DND-41 (cell line): ENCODE measurements around the gene PRR15L.

ENCODE experiments used
- ATAC-seq: fragments of 200-7000 bp; cut with Tn5 transposase; 3 replicates; pipeline ENCODE4 v1.9.1; 2021; ENCODE audit warnings: low read depth; ENCODE audit not compliant: insufficient read depth
- DNase-seq: peaks from one replicate; pipeline ENCODE4 v3.0.0-alpha.2; 2020
- H2AFZ ChIP-seq: 2 replicates; pipeline ENCODE4 v1.6.0; 2012; ENCODE audit warnings: low read depth, low read length
- H3K27ac ChIP-seq: 2 replicates; pipeline ENCODE4 v1.5.1; 2012; ENCODE audit warnings: low read length, inconsistent platforms
- H3K27me3 ChIP-seq: fragments of 200-600 bp; sonication (generic); 2 replicates; pipeline ENCODE4 v1.6.0; 2012; ENCODE audit warnings: low read length, mild to moderate bottlenecking, inconsistent platforms; ENCODE audit not compliant: insufficient read depth, poor library complexity
- H3K36me3 ChIP-seq: 2 replicates; pipeline ENCODE4 v1.5.1; 2012; ENCODE audit warnings: low read length, inconsistent platforms; ENCODE audit not compliant: insufficient read depth
- H3K4me1 ChIP-seq: 2 replicates; pipeline ENCODE4 v1.5.1; 2012; ENCODE audit warnings: mild to moderate bottlenecking, low read length; ENCODE audit not compliant: insufficient read depth
- H3K4me2 ChIP-seq: 2 replicates; pipeline ENCODE4 v1.6.0; 2012; ENCODE audit warnings: mild to moderate bottlenecking, moderate library complexity, low read length, inconsistent platforms; ENCODE audit not compliant: insufficient read depth
- H3K4me3 ChIP-seq, 2 experiments: fragments of 200-600 bp in 1 of 2; shearing (Covaris generic) in 1 of 2; 2 replicates each; pipeline ENCODE4 v1.5.1; 2012 to 2016; ENCODE audit warnings: inconsistent platforms in 2 of 2, low read length in 2 of 2, mild to moderate bottlenecking in 2 of 2, low read depth in 1 of 2, moderate library complexity in 1 of 2
- H3K79me2 ChIP-seq: 2 replicates; pipeline ENCODE4 v1.6.0; 2012; ENCODE audit warnings: low read length, inconsistent platforms; ENCODE audit not compliant: insufficient read depth
- H3K9ac ChIP-seq: 2 replicates; pipeline ENCODE4 v1.6.0; 2012; ENCODE audit warnings: low read depth, mild to moderate bottlenecking, inconsistent platforms, low read length, moderate library complexity
- H3K9me3 ChIP-seq: 2 replicates; pipeline ENCODE4 v1.5.1; 2012; ENCODE audit warnings: low read length, moderate library complexity, mild to moderate bottlenecking, inconsistent platforms; ENCODE audit not compliant: insufficient read depth, severe bottlenecking
- H4K20me1 ChIP-seq: 2 replicates; pipeline ENCODE4 v1.6.0; 2012; ENCODE audit warnings: low read length; ENCODE audit not compliant: insufficient read depth
- EZH2 ChIP-seq: IDR thresholded peaks from 3 replicates; pipeline ENCODE4 v1.6.1; 2012; ENCODE audit warnings: borderline replicate concordance, low read depth, mild to moderate bottlenecking, moderate library complexity, low read length, inconsistent platforms; ENCODE audit not compliant: severe bottlenecking
- TF ChIP-seq, protein P1 (sequence below): IDR thresholded peaks from 2 replicates; pipeline ENCODE4 v1.5.1; 2012; ENCODE audit warnings: borderline replicate concordance, low read length, moderate library complexity, mild to moderate bottlenecking; ENCODE audit not compliant: poor library complexity, severe bottlenecking; ENCODE audit errors: extremely low read depth

PRR15L gene

DNA sequence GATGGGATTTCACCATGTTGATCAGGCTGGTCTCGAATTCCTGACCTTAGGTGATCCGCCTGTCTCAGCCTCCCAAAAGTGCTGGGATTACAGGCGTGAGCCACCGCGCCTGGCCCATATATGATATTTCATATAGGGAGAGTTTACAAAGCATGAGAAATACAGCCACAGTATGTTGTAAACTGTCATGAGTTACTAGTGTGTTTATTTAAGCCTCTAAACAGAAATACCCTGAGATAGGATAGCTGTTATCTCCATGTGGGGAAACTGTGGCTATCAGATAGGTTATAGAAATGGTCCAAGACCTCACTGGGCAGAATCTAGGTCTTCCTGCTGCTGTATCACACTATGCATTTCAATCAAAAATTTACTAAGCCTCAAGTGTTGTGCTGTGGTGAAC, 11.2 kb upstream of the PRR15L start:
- no peak overlapping the region for H2AFZ ChIP-seq
- no peak for DNase-seq
- peaks cover 21% of the 10 kb centered on the region for H3K79me2 ChIP-seq
- H3K9ac ChIP-seq = no peak overlapping the region
- no peak overlapping the region for H3K4me2 ChIP-seq
- H3K4me1 ChIP-seq = peaks cover 32% of the 10 kb centered on the region
- no peaks in the 10 kb centered on the region for H3K9me3 ChIP-seq
- H3K36me3 ChIP-seq = peaks cover 8% of the 10 kb centered on the region
- no peak for TF ChIP-seq EZH2
- TF ChIP-seq, protein P1, sequence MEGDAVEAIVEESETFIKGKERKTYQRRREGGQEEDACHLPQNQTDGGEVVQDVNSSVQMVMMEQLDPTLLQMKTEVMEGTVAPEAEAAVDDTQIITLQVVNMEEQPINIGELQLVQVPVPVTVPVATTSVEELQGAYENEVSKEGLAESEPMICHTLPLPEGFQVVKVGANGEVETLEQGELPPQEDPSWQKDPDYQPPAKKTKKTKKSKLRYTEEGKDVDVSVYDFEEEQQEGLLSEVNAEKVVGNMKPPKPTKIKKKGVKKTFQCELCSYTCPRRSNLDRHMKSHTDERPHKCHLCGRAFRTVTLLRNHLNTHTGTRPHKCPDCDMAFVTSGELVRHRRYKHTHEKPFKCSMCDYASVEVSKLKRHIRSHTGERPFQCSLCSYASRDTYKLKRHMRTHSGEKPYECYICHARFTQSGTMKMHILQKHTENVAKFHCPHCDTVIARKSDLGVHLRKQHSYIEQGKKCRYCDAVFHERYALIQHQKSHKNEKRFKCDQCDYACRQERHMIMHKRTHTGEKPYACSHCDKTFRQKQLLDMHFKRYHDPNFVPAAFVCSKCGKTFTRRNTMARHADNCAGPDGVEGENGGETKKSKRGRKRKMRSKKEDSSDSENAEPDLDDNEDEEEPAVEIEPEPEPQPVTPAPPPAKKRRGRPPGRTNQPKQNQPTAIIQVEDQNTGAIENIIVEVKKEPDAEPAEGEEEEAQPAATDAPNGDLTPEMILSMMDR = no peak
- H4K20me1 ChIP-seq = no peaks in the 10 kb centered on the region
- H3K27ac ChIP-seq = no peak overlapping the region
- no peaks in the 10 kb centered on the region for H3K27me3 ChIP-seq
- ATAC-seq = no peak
- no peak overlapping the region for H3K4me3 ChIP-seq

DNA sequence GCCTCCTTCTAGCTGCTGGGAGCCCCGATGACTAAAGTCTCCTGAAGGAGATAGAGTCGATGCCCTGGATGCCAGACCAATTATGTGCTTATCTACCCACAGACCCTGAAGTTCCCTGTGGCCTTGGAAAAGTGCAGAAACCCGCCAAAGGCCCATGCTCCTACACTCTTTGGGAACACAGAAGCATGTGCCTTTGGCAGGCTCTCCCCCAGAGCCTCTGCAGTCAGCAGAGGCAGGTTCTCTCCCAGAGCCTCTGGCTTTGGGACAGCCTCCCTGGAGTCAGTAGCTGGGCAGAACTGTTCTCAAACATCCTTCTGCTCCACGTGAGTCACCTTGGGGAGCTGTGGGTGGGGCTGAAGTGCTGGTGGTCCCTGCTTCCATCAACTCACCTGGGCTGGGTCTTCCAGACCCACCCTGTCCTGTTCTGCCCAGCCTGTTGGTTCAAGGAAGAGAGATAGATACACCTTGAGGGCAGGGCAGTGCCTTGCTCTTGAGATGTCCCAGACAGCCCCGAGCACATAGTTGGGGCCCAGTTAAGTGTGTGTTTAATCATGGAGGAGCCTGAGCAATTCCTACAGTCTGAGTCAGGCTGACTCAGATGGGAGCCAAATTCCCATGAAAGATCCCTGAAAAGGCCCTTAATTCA, 10.0 kb upstream of the PRR15L start:
- Histone ChIP-seq H3K4me1 (peaks cover 28% of the 10 kb centered on the region), H3K9me3 (no peaks in the 10 kb centered on the region), H3K36me3 (no peaks in the 10 kb centered on the region; the same call in 1 of the 2 replicates), H2AFZ (no peak overlapping the region), H4K20me1 (no peaks in the 10 kb centered on the region), H3K27ac (no peak overlapping the region), H3K27me3 (no peaks in the 10 kb centered on the region), H3K9ac (no peak overlapping the region), H3K4me3 (no peak overlapping the region), H3K4me2 (no peak overlapping the region), H3K79me2 (peaks cover 19% of the 10 kb centered on the region)
- ATAC-seq (no peak), DNase-seq (no peak)
- no peak for TF ChIP-seq EZH2

- DNase-seq = no peak
- Histone ChIP-seq H4K20me1 (no peaks in the 10 kb centered on the region), H3K4me1 (peaks cover 11% of the 10 kb centered on the region), H2AFZ (no peak overlapping the region), H3K36me3 (no peaks in the 10 kb centered on the region; the same call in 1 of the 2 replicates), H3K27me3 (no peaks in the 10 kb centered on the region), H3K4me2 (no peak overlapping the region), H3K9me3 (no peaks in the 10 kb centered on the region), H3K9ac (no peak overlapping the region), H3K4me3 (no peak overlapping the region), H3K27ac (no peak overlapping the region), H3K79me2 (peaks cover 3% of the 10 kb centered on the region)
- no peak for ATAC-seq
- TF ChIP-seq, protein P1 = no peak
- TF ChIP-seq EZH2 = no peak
Observed at GRCh38 chr17:47966079-47966519, 8.4 kb upstream of the PRR15L start.

GRCh38 chr17:47964856-47965255, 7.2 kb upstream of the PRR15L start:
- no peak overlapping the region for H3K4me2 ChIP-seq
- no peaks in the 10 kb centered on the region for H3K36me3 ChIP-seq
- no peaks in the 10 kb centered on the region for H3K79me2 ChIP-seq
- peaks cover 3% of the 10 kb centered on the region for H3K4me1 ChIP-seq
- TF ChIP-seq, protein P1 = no peak
- no peak for TF ChIP-seq EZH2
- H2AFZ ChIP-seq = no peak overlapping the region
- no peak overlapping the region for H3K27ac ChIP-seq
- H3K27me3 ChIP-seq = no peaks in the 10 kb centered on the region
- no peak overlapping the region for H3K9ac ChIP-seq
- DNase-seq (no peak), ATAC-seq (no peak)
- H3K4me3 ChIP-seq = no peak overlapping the region
- H4K20me1 ChIP-seq = no peaks in the 10 kb centered on the region
- no peaks in the 10 kb centered on the region for H3K9me3 ChIP-seq
